ENCODE results near the gene ST6GALNAC3.

ST6GALNAC3 gene

GRCh38 chr1:76230842-76231281 is 156.3 kb downstream of the ST6GALNAC3 start:
- no peaks in the 10 kb centered on the region for H3K9me2 ChIP-seq (replicated peaks; ENCODE audit: low read depth, low read length)
- no peaks in the 10 kb centered on the region for H3F3A ChIP-seq (ENCODE audit: low read depth)
- no peak overlapping the region for H3K4me2 ChIP-seq (ENCODE audit: low read depth, low read length, poor library complexity, severe bottlenecking)
- H4K20me1 ChIP-seq (ENCODE audit: insufficient read depth, low read length, poor library complexity, severe bottlenecking): no peaks in the 10 kb centered on the region
- H2AFZ ChIP-seq (ENCODE audit: low read length): peak overlapping the region; percentile 35; the same call in 1 of the 2 replicates
- H3K9me3 ChIP-seq (ENCODE audit: insufficient read depth, low read depth, low read length): no peaks in the 10 kb centered on the region
- no peaks in the 10 kb centered on the region for H3K36me3 ChIP-seq (ENCODE audit: insufficient read depth, low read length)
- no peaks in the 10 kb centered on the region for H3K27me3 ChIP-seq (ENCODE audit: insufficient read depth, low read length, poor library complexity, severe bottlenecking)
- peaks cover 18% of the 10 kb centered on the region for H3K4me1 ChIP-seq (ENCODE audit: insufficient read depth, low read length, poor library complexity, severe bottlenecking)
- no peak overlapping the region for H3K9ac ChIP-seq (ENCODE audit: low read depth, low read length, poor library complexity, severe bottlenecking)
- H3K79me2 ChIP-seq (ENCODE audit: insufficient read depth, low read length): no peaks in the 10 kb centered on the region
- H3K4me3 ChIP-seq (ENCODE audit: low read length, poor library complexity, severe bottlenecking): no peak overlapping the region
- no peak for TF ChIP-seq CTCF (conservative IDR thresholded peaks at IDR 0.05; ENCODE audit: low read length)
- no peak for TF ChIP-seq EZH2phosphoT487 (IDR thresholded peaks at IDR 0.05; ENCODE audit: borderline replicate concordance)

GRCh38 chr1:76231320-76231719 is 156.8 kb downstream of the ST6GALNAC3 start:
- Histone ChIP-seq H3K4me2 (ENCODE audit: low read depth, low read length, poor library complexity, severe bottlenecking) (no peak overlapping the region), H3K9ac (ENCODE audit: low read depth, low read length, poor library complexity, severe bottlenecking) (no peak overlapping the region), H3F3A (ENCODE audit: low read depth) (no peaks in the 10 kb centered on the region), H3K27me3 (ENCODE audit: insufficient read depth, low read length, poor library complexity, severe bottlenecking) (no peaks in the 10 kb centered on the region), H3K9me3 (ENCODE audit: insufficient read depth, low read depth, low read length) (no peaks in the 10 kb centered on the region), H4K20me1 (ENCODE audit: insufficient read depth, low read length, poor library complexity, severe bottlenecking) (no peaks in the 10 kb centered on the region), H3K9me2 (replicated peaks; ENCODE audit: low read depth, low read length) (no peaks in the 10 kb centered on the region), H3K79me2 (ENCODE audit: insufficient read depth, low read length) (no peaks in the 10 kb centered on the region), H2AFZ (ENCODE audit: low read length) (no peak overlapping the region), H3K36me3 (ENCODE audit: insufficient read depth, low read length) (no peaks in the 10 kb centered on the region), H3K4me1 (ENCODE audit: insufficient read depth, low read length, poor library complexity, severe bottlenecking) (peaks cover 18% of the 10 kb centered on the region), H3K4me3 (ENCODE audit: low read length, poor library complexity, severe bottlenecking) (no peak overlapping the region)
- no peak for TF ChIP-seq EZH2phosphoT487 (IDR thresholded peaks at IDR 0.05; ENCODE audit: borderline replicate concordance)
- TF ChIP-seq CTCF (conservative IDR thresholded peaks at IDR 0.05; ENCODE audit: low read length): no peak

GRCh38 chr1:76232666-76233065 is 158.1 kb downstream of the ST6GALNAC3 start:
- no peak for TF ChIP-seq EZH2phosphoT487 (IDR thresholded peaks at IDR 0.05; ENCODE audit: borderline replicate concordance)
- TF ChIP-seq CTCF (conservative IDR thresholded peaks at IDR 0.05; ENCODE audit: low read length): no peak
- no peaks in the 10 kb centered on the region for H3K27me3 ChIP-seq (ENCODE audit: insufficient read depth, low read length, poor library complexity, severe bottlenecking)

More at GRCh38 chr1:76232666-76233065, 158.1 kb downstream of the ST6GALNAC3 start:
- Histone ChIP-seq H3K4me3 (ENCODE audit: low read length, poor library complexity, severe bottlenecking) (no peak overlapping the region), H2AFZ (ENCODE audit: low read length) (no peak overlapping the region), H3K9me2 (replicated peaks; ENCODE audit: low read depth, low read length) (no peaks in the 10 kb centered on the region), H3K36me3 (ENCODE audit: insufficient read depth, low read length) (no peaks in the 10 kb centered on the region), H3K9ac (ENCODE audit: low read depth, low read length, poor library complexity, severe bottlenecking) (no peak overlapping the region), H3K79me2 (ENCODE audit: insufficient read depth, low read length) (no peaks in the 10 kb centered on the region), H3F3A (ENCODE audit: low read depth) (no peaks in the 10 kb centered on the region), H4K20me1 (ENCODE audit: insufficient read depth, low read length, poor library complexity, severe bottlenecking) (no peaks in the 10 kb centered on the region), H3K4me2 (ENCODE audit: low read depth, low read length, poor library complexity, severe bottlenecking) (no peak overlapping the region), H3K9me3 (ENCODE audit: insufficient read depth, low read depth, low read length) (no peaks in the 10 kb centered on the region), H3K4me1 (ENCODE audit: insufficient read depth, low read length, poor library complexity, severe bottlenecking) (peaks cover 18% of the 10 kb centered on the region)

All from Loucy (cell line).